ENCODE results near the gene SSBP2. TPM values are rescaled to one million over a fixed set of nuclear protein-coding genes. Genes with fewer than 3 reads are reported as not detected.

Gene SSBP2
- total and polyA plus RNA-seq, 2 of the 8 experiments (the other 6 are each of a cell fraction or from before 2014, with no cell fraction given): 21.5 to 36.2 TPM

DNA sequence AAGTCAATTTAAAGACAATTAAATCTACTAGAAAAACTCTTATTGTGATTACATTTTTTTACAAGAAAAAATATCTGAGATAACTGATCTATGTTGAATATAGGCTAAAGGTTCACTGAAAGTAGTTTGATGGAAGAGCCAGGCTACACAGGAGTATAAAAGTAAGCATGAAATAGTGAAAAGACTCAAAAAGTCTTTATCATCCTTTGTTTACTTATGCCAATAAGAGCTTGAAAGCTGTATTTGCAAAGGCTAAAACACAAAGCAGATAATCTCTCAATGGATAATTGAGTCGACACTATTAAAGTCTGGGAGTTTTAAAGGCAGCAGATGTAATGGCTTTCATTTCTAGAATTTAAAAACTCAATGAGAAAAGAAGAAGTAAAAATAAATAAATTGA, 42.0 kb downstream of the SSBP2 start:
- no peak overlapping the region for H3K9ac ChIP-seq (replicated peaks in 1 of 4; ENCODE audit: extremely low read depth in 1 of 4, low read depth in 3 of 4, low read length in 3 of 4)
- no peak overlapping the region for H3K14ac ChIP-seq (ENCODE audit: insufficient read length)
- H3K23ac ChIP-seq (ENCODE audit: insufficient read length): no peak overlapping the region
- CTCF ChIA-PET (ENCODE audit: partially characterized antibody): interaction anchor here (0.6 to 1.3 kb wide), 2 partner anchors 202 to 517 kb away, joined by 3 to 5 read pairs; no protein-coding TSS in a partner anchor
- no peaks in the 10 kb centered on the region for H3K79me1 ChIP-seq (ENCODE audit: low read depth, low read length)
- no peak overlapping the region for H3K27ac ChIP-seq (ENCODE audit: low read depth, low read length)
- H3K18ac ChIP-seq (ENCODE audit: extremely low read depth, low read length): no peak overlapping the region
- no peaks in the 10 kb centered on the region for H3K23me2 ChIP-seq (ENCODE audit: low read depth, low read length)
- H2BK120ac ChIP-seq (replicated peaks; ENCODE audit: low read depth, low read length): no peak overlapping the region
- H4K5ac ChIP-seq (ENCODE audit: insufficient read length, low read depth, low read length): no peak overlapping the region
- POLR2A ChIA-PET (ENCODE audit: partially characterized antibody): interaction anchor here (1.1 kb wide), 1 partner anchor 11 kb away, joined by 3 read pairs; no protein-coding TSS in a partner anchor
- H3K27me3 ChIP-seq (replicated peaks in 1 of 4; ENCODE audit: control insufficient read depth in 3 of 4, extremely low read depth in 1 of 4, insufficient read depth in 3 of 4, low read length in 3 of 4): no peaks in the 10 kb centered on the region
- no peak overlapping the region for H2BK15ac ChIP-seq (ENCODE audit: low read length)
- FAIRE-seq (no peak), DNase-seq (ENCODE audit: low read depth in 1 of 2, low spot score in 2 of 2) (no peak)
- H2BK12ac ChIP-seq (ENCODE audit: low read depth, low read length): no peak overlapping the region
- H2AFZ ChIP-seq (ENCODE audit: low read length): no peak overlapping the region
- whole genome bisulfite sequencing, 2 experiments (ENCODE audit: extremely low coverage in 1 of 2, insufficient coverage in 1 of 2, insufficient read length in 1 of 2, insufficient replicate concordance in 2 of 2, low coverage in 1 of 2, low lambda C conversion rate in 2 of 2, missing lambda C conversion rate in 1 of 2): 89% methylated on average over 1 of the region's 1 CpG; no CpG with 5 or more reads in 1 of the 2 experiments
- H3K79me2 ChIP-seq (ENCODE audit: control insufficient read depth in 1 of 2, insufficient read depth in 2 of 2, low read length in 2 of 2): no peaks in the 10 kb centered on the region
- no peaks in the 10 kb centered on the region for H3K9me3 ChIP-seq (ENCODE audit: insufficient read depth in 2 of 2, low read depth in 1 of 2, low read length in 1 of 2)
- TF ChIP-seq SP2 (IDR thresholded peaks at IDR 0.05; ENCODE audit: low read length): no peak
- no peak for TF ChIP-seq RAD21 (IDR thresholded peaks at IDR 0.05 in 1 of 2, conservative IDR thresholded peaks at IDR 0.05 in 1 of 2; ENCODE audit: low read depth in 2 of 2, low read length in 2 of 2)
- no peak for TF ChIP-seq RNF2 (IDR thresholded peaks at IDR 0.05; ENCODE audit: borderline replicate concordance, low read depth, low read length, missing control alignments, poor library complexity, severe bottlenecking)
- TF ChIP-seq RFX5 (IDR thresholded peaks at IDR 0.05; ENCODE audit: borderline replicate concordance, low read depth, low read length): no peak
- no peak for TF ChIP-seq ZNF274 (IDR thresholded peaks at IDR 0.05; ENCODE audit: borderline replicate concordance, extremely low read depth, low read length)
- no peak for TF ChIP-seq BCL11A (IDR thresholded peaks at IDR 0.05; ENCODE audit: low read depth in 2 of 2, low read length in 2 of 2)
- no peak overlapping the region for H2BK20ac ChIP-seq (ENCODE audit: low read length)
- H4K8ac ChIP-seq (ENCODE audit: extremely low read depth, insufficient read depth, low read length): no peak overlapping the region
- H3K4ac ChIP-seq (replicated peaks; ENCODE audit: insufficient read length, low read depth, low read length): no peak overlapping the region
- no peaks in the 10 kb centered on the region for H4K20me1 ChIP-seq (replicated peaks in 1 of 2; ENCODE audit: control insufficient read depth in 1 of 2, insufficient read depth in 2 of 2, low read length in 2 of 2)
- no peak overlapping the region for H2AK5ac ChIP-seq (ENCODE audit: low read depth, low read length)
- H3K4me2 ChIP-seq (ENCODE audit: insufficient read depth in 1 of 2, low read depth in 2 of 2, low read length in 2 of 2): no peak overlapping the region
- H3K36me3 ChIP-seq (ENCODE audit: control insufficient read depth in 2 of 4, insufficient read depth in 4 of 4, low read length in 3 of 4): no peaks in the 10 kb centered on the region; a peak in 1 of 8 replicates
- no peaks in the 10 kb centered on the region for H3K4me1 ChIP-seq (replicated peaks in 1 of 4; ENCODE audit: control insufficient read depth in 3 of 4, insufficient read depth in 4 of 4, low read length in 3 of 4)
- H4K91ac ChIP-seq (replicated peaks; ENCODE audit: insufficient read length, low read length): no peak overlapping the region
- no peak overlapping the region for H3K4me3 ChIP-seq (ENCODE audit: extremely low read depth in 1 of 4, insufficient read depth in 2 of 4, low read depth in 3 of 4, low read length in 4 of 4)
- no peak overlapping the region for H3K56ac ChIP-seq (replicated peaks; ENCODE audit: insufficient read length, low read depth, low read length)
- no peak overlapping the region for H2BK5ac ChIP-seq (ENCODE audit: low read depth, low read length)
